Hepatocyte (in vitro differentiated cells): ENCODE data around the gene ARHGAP40.

Experiments
- EZH2 ChIP-seq: fragments of 200-600 bp; sonication (generic); IDR thresholded peaks from 2 replicates; pipeline ENCODE4 v1.6.1; 2016; ENCODE audit warnings: antibody characterized with exemption, mild to moderate bottlenecking, borderline replicate concordance
- EZH2phosphoT487 ChIP-seq: fragments of 200-600 bp; sonication (generic); IDR thresholded peaks from one replicate; pipeline ENCODE4 v1.6.1; 2018; ENCODE audit warnings: antibody characterized with exemption, mild to moderate bottlenecking, low read depth, moderate library complexity; ENCODE audit not compliant: unreplicated experiment, severe bottlenecking
- TF ChIP-seq, protein P1 (sequence below): fragments of 200-600 bp; sonication (generic); IDR thresholded peaks from 2 replicates; pipeline ENCODE4 v1.5.1; 2016; ENCODE audit warnings: antibody characterized with exemption, mild to moderate bottlenecking; ENCODE audit not compliant: poor library complexity

DNA sequence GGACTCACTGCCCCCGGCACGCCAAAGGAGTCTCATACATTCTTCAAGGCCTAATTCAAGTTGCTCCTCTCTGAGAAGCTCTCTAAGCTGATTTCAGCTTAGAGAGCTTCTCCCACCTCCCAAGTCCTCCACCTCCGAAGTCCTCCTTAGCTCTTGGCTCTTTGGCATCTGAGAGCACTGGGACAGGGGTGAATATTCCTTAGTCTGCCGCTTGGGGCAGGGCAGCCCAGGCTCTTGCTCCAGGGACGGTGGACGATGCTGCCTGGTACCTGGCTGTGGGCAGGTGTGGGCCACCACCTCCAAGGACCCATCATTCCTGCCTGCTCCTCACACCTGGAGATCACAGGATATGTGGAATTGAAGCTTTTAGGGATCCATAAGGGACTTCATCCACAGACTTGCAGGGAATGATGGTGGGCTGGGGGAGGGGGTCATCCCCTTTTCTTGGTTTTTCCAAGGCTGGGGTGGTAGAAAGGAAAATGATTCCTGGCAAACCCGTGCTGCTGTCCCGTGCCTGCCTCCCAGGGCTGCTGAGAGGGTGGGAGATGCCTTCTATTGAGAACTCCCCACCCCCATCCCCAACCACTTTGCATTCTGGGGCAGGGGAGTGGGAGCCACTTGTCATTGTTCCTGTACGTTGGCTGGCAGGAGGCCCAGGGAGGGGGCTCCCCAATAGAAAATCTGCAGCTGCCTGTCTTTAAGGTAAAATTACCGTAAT is 57.4 kb downstream of the ARHGAP40 start:
- TF ChIP-seq EZH2 (no peak), EZH2phosphoT487 (no peak)
- TF ChIP-seq, protein P1, sequence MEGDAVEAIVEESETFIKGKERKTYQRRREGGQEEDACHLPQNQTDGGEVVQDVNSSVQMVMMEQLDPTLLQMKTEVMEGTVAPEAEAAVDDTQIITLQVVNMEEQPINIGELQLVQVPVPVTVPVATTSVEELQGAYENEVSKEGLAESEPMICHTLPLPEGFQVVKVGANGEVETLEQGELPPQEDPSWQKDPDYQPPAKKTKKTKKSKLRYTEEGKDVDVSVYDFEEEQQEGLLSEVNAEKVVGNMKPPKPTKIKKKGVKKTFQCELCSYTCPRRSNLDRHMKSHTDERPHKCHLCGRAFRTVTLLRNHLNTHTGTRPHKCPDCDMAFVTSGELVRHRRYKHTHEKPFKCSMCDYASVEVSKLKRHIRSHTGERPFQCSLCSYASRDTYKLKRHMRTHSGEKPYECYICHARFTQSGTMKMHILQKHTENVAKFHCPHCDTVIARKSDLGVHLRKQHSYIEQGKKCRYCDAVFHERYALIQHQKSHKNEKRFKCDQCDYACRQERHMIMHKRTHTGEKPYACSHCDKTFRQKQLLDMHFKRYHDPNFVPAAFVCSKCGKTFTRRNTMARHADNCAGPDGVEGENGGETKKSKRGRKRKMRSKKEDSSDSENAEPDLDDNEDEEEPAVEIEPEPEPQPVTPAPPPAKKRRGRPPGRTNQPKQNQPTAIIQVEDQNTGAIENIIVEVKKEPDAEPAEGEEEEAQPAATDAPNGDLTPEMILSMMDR = peak; percentile 59
